Liver (tissue), 3 donors: Measurements from ENCODE around the gene EXTL1.

Experiments
- JUND ChIP-seq, 2 donors: IDR thresholded peaks; 2 replicates each; pipeline ENCODE4 v1.6.1; 2016; ENCODE audit warnings: antibody characterized with exemption in 2 of 2
- NR2F2 ChIP-seq: IDR thresholded peaks from 2 replicates; pipeline ENCODE4 v1.6.1; 2016; ENCODE audit warnings: antibody characterized with exemption
- RAD21 ChIP-seq, 2 donors: IDR thresholded peaks; 2 replicates each; pipeline ENCODE4 v1.6.1; 2016; ENCODE audit warnings: antibody characterized with exemption in 2 of 2, mild to moderate bottlenecking in 2 of 2
- RXRA ChIP-seq, 2 donors: IDR thresholded peaks; 2 replicates each; pipeline ENCODE4 v1.6.1; 2017 to 2018; ENCODE audit warnings: antibody characterized with exemption in 2 of 2, mild to moderate bottlenecking in 1 of 2
- SP1 ChIP-seq: IDR thresholded peaks from 2 replicates; pipeline ENCODE4 v1.6.1; 2018; ENCODE audit warnings: antibody characterized with exemption, mild to moderate bottlenecking
- TAF1 ChIP-seq: conservative IDR thresholded peaks from 2 replicates; pipeline ENCODE4 v1.6.1; 2016; ENCODE audit warnings: antibody characterized with exemption, mild to moderate bottlenecking
- TF ChIP-seq, protein P1 (sequence below): fragments of 150-350 bp; IDR thresholded peaks from 2 replicates; pipeline ENCODE4 v1.5.1; 2017; ENCODE audit warnings: improper control_type of control experiment, low read depth, low read length; ENCODE audit not compliant: missing input control
- TF ChIP-seq, protein P2 (sequence below): IDR thresholded peaks from 2 replicates; pipeline ENCODE4 v1.6.1; 2016; ENCODE audit warnings: antibody characterized with exemption
- TF ChIP-seq, protein P3 (sequence below): IDR thresholded peaks from 2 replicates; pipeline ENCODE4 v1.6.1; 2016; ENCODE audit warnings: antibody characterized with exemption
- donor health status: healthy.
- donor health status: healthy.

DNA sequence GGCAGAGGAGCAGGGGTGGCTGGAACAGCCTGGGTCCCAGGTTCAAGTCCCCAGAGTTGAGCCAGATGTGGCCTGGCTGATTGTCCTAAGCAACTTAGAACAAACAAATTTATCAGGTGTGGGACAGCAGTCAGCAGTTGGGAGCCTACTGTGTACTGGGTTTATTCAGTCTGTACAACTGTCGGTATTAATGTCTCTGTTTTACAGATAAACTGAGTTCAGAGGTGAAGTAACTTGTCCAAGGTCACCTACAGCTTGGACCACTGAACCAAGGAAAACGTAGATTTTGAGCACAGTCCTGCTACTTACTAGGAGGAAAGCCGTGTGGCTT is 60.4 kb downstream of the EXTL1 start:
- TF ChIP-seq, protein P1, sequence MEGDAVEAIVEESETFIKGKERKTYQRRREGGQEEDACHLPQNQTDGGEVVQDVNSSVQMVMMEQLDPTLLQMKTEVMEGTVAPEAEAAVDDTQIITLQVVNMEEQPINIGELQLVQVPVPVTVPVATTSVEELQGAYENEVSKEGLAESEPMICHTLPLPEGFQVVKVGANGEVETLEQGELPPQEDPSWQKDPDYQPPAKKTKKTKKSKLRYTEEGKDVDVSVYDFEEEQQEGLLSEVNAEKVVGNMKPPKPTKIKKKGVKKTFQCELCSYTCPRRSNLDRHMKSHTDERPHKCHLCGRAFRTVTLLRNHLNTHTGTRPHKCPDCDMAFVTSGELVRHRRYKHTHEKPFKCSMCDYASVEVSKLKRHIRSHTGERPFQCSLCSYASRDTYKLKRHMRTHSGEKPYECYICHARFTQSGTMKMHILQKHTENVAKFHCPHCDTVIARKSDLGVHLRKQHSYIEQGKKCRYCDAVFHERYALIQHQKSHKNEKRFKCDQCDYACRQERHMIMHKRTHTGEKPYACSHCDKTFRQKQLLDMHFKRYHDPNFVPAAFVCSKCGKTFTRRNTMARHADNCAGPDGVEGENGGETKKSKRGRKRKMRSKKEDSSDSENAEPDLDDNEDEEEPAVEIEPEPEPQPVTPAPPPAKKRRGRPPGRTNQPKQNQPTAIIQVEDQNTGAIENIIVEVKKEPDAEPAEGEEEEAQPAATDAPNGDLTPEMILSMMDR = no peak
- TF ChIP-seq SP1 (no peak), TAF1 (no peak), RXRA (IDR thresholded peaks at IDR 0.05) (no peak), RAD21 (IDR thresholded peaks at IDR 0.05) (no peak), JUND (IDR thresholded peaks at IDR 0.05) (no peak), NR2F2 (no peak)
- TF ChIP-seq, protein P2, sequence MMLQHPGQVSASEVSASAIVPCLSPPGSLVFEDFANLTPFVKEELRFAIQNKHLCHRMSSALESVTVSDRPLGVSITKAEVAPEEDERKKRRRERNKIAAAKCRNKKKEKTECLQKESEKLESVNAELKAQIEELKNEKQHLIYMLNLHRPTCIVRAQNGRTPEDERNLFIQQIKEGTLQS = no peak
- TF ChIP-seq, protein P3, sequence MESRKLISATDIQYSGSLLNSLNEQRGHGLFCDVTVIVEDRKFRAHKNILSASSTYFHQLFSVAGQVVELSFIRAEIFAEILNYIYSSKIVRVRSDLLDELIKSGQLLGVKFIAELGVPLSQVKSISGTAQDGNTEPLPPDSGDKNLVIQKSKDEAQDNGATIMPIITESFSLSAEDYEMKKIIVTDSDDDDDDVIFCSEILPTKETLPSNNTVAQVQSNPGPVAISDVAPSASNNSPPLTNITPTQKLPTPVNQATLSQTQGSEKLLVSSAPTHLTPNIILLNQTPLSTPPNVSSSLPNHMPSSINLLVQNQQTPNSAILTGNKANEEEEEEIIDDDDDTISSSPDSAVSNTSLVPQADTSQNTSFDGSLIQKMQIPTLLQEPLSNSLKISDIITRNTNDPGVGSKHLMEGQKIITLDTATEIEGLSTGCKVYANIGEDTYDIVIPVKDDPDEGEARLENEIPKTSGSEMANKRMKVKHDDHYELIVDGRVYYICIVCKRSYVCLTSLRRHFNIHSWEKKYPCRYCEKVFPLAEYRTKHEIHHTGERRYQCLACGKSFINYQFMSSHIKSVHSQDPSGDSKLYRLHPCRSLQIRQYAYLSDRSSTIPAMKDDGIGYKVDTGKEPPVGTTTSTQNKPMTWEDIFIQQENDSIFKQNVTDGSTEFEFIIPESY = no peak
